H1 (cell line): ENCODE measurements around the gene TMC4. TPM values are rescaled to one million over a fixed set of nuclear protein-coding genes. Genes with fewer than 3 reads are reported as not detected.
A peak's percentile ranks its signal among the peaks of the same experiment; 100 is the strongest.

ENCODE experiments used
- BACH1 ChIP-seq: IDR thresholded peaks from 2 replicates; pipeline ENCODE4 v1.6.1; 2012; ENCODE audit warnings: low read length, improper control_type of control experiment
- BCL11A ChIP-seq, 2 experiments: IDR thresholded peaks; one replicate each; pipeline ENCODE4 v1.6.1; 2011; ENCODE audit warnings: low read depth in 2 of 2, low read length in 2 of 2, mild to moderate bottlenecking in 2 of 2
- BRCA1 ChIP-seq: IDR thresholded peaks from 2 replicates; pipeline ENCODE4 v1.6.1; 2012; ENCODE audit warnings: low read depth, low read length, improper control_type of control experiment
- EGR1 ChIP-seq: IDR thresholded peaks from 2 replicates; pipeline ENCODE4 v1.6.1; 2011; ENCODE audit warnings: low read depth, low read length, borderline replicate concordance
- KDM1A ChIP-seq: fragments of 200-600, 300-600 bp; sonication (generic); IDR thresholded peaks from 2 replicates; pipeline ENCODE4 v1.7.1; 2016; ENCODE audit warnings: mild to moderate bottlenecking, low read length, borderline replicate concordance
- KDM4A ChIP-seq: IDR thresholded peaks from one replicate; pipeline ENCODE4 v1.7.1; 2012; ENCODE audit warnings: low read depth, mild to moderate bottlenecking, moderate library complexity, low read length, inconsistent platforms; ENCODE audit not compliant: severe bottlenecking
- MAX ChIP-seq: IDR thresholded peaks from 2 replicates; pipeline ENCODE4 v1.6.1; 2012; ENCODE audit warnings: inconsistent platforms
- PHF8 ChIP-seq: fragments of 200-600 bp; sonication (generic); conservative IDR thresholded peaks from 2 replicates; pipeline ENCODE4 v1.7.1; 2012; ENCODE audit warnings: low read depth, mild to moderate bottlenecking, inconsistent platforms, low read length, moderate library complexity
- POLR2AphosphoS5 ChIP-seq: IDR thresholded peaks from 2 replicates; pipeline ENCODE4 v1.6.1; 2011; ENCODE audit warnings: low read depth, low read length
- SIN3A ChIP-seq, 2 experiments: IDR thresholded peaks in 1 of 2; conservative IDR thresholded peaks in 1 of 2; 2 replicates each; pipeline ENCODE4 v1.6.1; 2011 to 2012; ENCODE audit warnings: low read length in 2 of 2, improper control_type of control experiment in 1 of 2, low read depth in 1 of 2, mild to moderate bottlenecking in 1 of 2
- SP1 ChIP-seq: IDR thresholded peaks from 2 replicates; pipeline ENCODE4 v1.6.1; 2011; ENCODE audit warnings: low read depth, low read length
- TAF1 ChIP-seq: IDR thresholded peaks from 2 replicates; pipeline ENCODE4 v1.6.1; 2011; ENCODE audit warnings: mild to moderate bottlenecking, low read depth, low read length
- USF2 ChIP-seq: IDR thresholded peaks from 2 replicates; pipeline ENCODE4 v1.6.1; 2011; ENCODE audit warnings: low read length, improper control_type of control experiment
- polyA plus RNA-seq, 7 experiments: library from polyadenylated mRNA; depleted of rRNA in 3 of 7; stranded (reverse) in 5 of 7; unstranded in 2 of 7; fragments of >200 nt in 5 of 7; fragments of 200-250 nt in 2 of 7; gene quantifications; 1 replicate in 5 of 7; 2 replicates in 1 of 7; 4 replicates in 1 of 7; pipeline versions ENCODE4 v1.2.1 to v1.2.3, GENCODE V29; 2011 to 2013; ENCODE audit warnings: missing spikeins in 2 of 7, mixed read lengths in 2 of 7
- total RNA-seq: library from RNA; stranded (reverse); fragmentation: NEBNext Ultra II Directional; extraction: Animal tissue kit (Norgen Biotek cat#: 25700); gene quantifications from 2 replicates; pipeline ENCODE4 v1.2.1, GENCODE V29; 2021
- TF ChIP-seq, protein P1 (sequence below), 3 experiments: IDR thresholded peaks; 1 replicate in 2 of 3; 2 replicates in 1 of 3; pipeline versions ENCODE4 v1.5.1 to v1.6.1; 2011; ENCODE audit warnings: low read length in 3 of 3, mild to moderate bottlenecking in 3 of 3, inconsistent platforms in 2 of 3, low read depth in 1 of 3, moderate library complexity in 1 of 3; ENCODE audit not compliant: insufficient read depth in 1 of 3; ENCODE audit errors: control extremely low read depth in 1 of 3

The TMC4 gene
- total and polyA plus RNA-seq, 2 of the 8 experiments (the other 6 are each of a cell fraction or from before 2014, with no cell fraction given): 5.5 to 6.3 TPM

- no peak for TF ChIP-seq BRCA1
- TF ChIP-seq, protein P1, sequence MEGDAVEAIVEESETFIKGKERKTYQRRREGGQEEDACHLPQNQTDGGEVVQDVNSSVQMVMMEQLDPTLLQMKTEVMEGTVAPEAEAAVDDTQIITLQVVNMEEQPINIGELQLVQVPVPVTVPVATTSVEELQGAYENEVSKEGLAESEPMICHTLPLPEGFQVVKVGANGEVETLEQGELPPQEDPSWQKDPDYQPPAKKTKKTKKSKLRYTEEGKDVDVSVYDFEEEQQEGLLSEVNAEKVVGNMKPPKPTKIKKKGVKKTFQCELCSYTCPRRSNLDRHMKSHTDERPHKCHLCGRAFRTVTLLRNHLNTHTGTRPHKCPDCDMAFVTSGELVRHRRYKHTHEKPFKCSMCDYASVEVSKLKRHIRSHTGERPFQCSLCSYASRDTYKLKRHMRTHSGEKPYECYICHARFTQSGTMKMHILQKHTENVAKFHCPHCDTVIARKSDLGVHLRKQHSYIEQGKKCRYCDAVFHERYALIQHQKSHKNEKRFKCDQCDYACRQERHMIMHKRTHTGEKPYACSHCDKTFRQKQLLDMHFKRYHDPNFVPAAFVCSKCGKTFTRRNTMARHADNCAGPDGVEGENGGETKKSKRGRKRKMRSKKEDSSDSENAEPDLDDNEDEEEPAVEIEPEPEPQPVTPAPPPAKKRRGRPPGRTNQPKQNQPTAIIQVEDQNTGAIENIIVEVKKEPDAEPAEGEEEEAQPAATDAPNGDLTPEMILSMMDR (IDR thresholded peaks at IDR 0.05; ENCODE audit: control extremely low read depth in 1 of 3, insufficient read depth in 1 of 3, low read depth in 1 of 3, low read length in 3 of 3): peak; percentile 9 to 48 (median 25)
- no peak for TF ChIP-seq USF2
- TF ChIP-seq TAF1: peak; percentile 63; the same call in 1 of the 2 replicates
- TF ChIP-seq EGR1: 0 out of 2 replicates have a peak, but pooled peaks have one; percentile 51
- TF ChIP-seq BCL11A (IDR thresholded peaks at IDR 0.05; ENCODE audit: low read depth in 2 of 2, low read length in 2 of 2): no peak
- TF ChIP-seq KDM1A: no peak
- peak in 1 of 2 experiments; percentile 72; a peak in 1 of 4 replicates for TF ChIP-seq SIN3A (conservative IDR thresholded peaks at IDR 0.05 in 1 of 2, IDR thresholded peaks at IDR 0.05 in 1 of 2; ENCODE audit: low read depth in 1 of 2, low read length in 2 of 2)
- TF ChIP-seq POLR2AphosphoS5: 0 out of 2 replicates have a peak, but pooled peaks have one; percentile 37
- TF ChIP-seq BACH1: no peak
- TF ChIP-seq MAX: 0 out of 2 replicates have a peak, but pooled peaks have one; percentile 31
- peak; percentile 88 for TF ChIP-seq SP1
- TF ChIP-seq PHF8: peak; percentile 55
- TF ChIP-seq KDM4A: no peak
Observed at GRCh38 chr19:54189145-54189734, 16.3 kb upstream of the TMC4 start, which contains the start of gene MBOAT7 (continued).
